Mucosa of stomach (tissue), 1 donor: Measurements from ENCODE around the gene ZNF771.
A peak's percentile ranks its signal among the peaks of the same experiment; 100 is the strongest.
"Not testable (repeated sequence)": the region's sequence is repeated elsewhere in the genome, so short reads cannot be mapped to it uniquely, and the experiment has no call there.

Experiments
- H3K27me3 ChIP-seq: one replicate; pipeline ENCODE4 v1.7.0; 2013; ENCODE audit warnings: mild to moderate bottlenecking, low read length; ENCODE audit not compliant: control insufficient read depth, insufficient read depth
- H3K36me3 ChIP-seq: one replicate; pipeline ENCODE4 v1.7.0; 2013; ENCODE audit warnings: low read length; ENCODE audit not compliant: control insufficient read depth, insufficient read depth
- H3K4me1 ChIP-seq: one replicate; pipeline ENCODE4 v1.7.0; 2013; ENCODE audit warnings: mild to moderate bottlenecking, low read length; ENCODE audit not compliant: control insufficient read depth, insufficient read depth
- H3K4me3 ChIP-seq: one replicate; pipeline ENCODE4 v1.7.0; 2013; ENCODE audit warnings: low read length
- H3K9ac ChIP-seq: one replicate; pipeline ENCODE4 v1.7.0; 2013; ENCODE audit warnings: mild to moderate bottlenecking, low read length, moderate library complexity
- H3K9me3 ChIP-seq: one replicate; pipeline ENCODE4 v1.7.0; 2013; ENCODE audit warnings: mild to moderate bottlenecking, low read length, moderate library complexity; ENCODE audit not compliant: control insufficient read depth
- donor health status: Pancreatic carcinoma.

ZNF771 gene

DNA sequence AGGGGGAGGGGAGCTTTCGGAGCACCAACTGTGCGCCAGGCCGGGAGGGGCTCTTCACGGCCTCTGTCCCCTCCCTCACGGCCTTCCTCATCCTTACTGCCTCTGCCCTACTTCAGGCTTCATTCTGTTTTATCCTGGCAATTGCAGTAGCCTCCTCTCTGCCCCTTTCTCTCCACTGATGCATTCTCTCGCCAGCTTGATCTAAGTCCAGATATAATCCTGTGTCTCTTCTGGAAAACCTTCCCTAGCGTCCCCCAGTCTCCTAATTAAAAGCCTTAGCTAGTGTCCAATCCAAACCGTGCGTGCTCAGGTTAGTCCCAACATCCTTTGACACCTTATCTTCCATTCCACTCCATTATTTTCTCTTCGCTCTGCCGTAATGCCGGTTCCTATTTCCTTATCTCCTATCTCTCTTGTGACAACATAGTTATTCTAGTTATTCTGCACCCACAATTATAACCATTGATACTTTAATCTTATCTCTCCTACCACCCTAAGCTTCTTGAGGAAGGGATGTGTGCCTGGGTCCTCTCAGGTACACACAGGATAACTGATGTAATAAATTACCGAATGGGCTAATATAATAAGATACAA is 11.3 kb upstream of the ZNF771 start:
- peak overlapping the region; percentile 61 for H3K9ac ChIP-seq
- H3K9me3 ChIP-seq, result no peaks in the 10 kb centered on the region
- peaks cover 5% of the 10 kb centered on the region for H3K36me3 ChIP-seq
- H3K27me3 ChIP-seq, result peaks cover 4% of the 10 kb centered on the region
- H3K4me3 ChIP-seq, result peak overlapping the region; percentile 23
- peaks cover 21% of the 10 kb centered on the region for H3K4me1 ChIP-seq

DNA sequence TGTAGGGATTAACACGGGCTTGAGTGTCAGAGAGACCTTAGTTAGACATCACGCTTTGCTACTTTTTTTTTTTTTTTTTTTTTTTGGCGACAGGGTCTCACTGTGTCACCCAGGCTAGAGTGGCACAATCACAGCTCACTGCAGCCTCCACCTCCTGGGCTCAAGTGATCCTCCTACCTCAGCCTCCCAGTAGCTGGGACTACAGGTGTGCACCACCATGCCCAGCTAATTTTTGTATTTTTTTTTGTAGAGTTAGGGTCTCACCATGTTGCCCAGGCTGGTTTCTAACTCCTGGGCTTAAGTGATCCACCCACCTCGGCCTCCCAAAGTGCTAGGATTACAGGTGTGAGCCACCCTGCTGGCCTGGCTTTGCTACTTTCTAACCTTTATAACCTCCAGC is 10.8 kb upstream of the ZNF771 start:
- H3K4me3 ChIP-seq, H3K27me3 ChIP-seq, H3K9me3 ChIP-seq, H3K9ac ChIP-seq, H3K36me3 ChIP-seq: not testable (repeated sequence)
- peaks cover 21% of the 10 kb centered on the region for H3K4me1 ChIP-seq

GRCh38 chr16:30397056-30397455 is 10.3 kb upstream of the ZNF771 start:
- Histone ChIP-seq H3K36me3 (peaks cover 5% of the 10 kb centered on the region), H3K4me3 (no peak overlapping the region), H3K9me3 (no peaks in the 10 kb centered on the region), H3K27me3 (peaks cover 4% of the 10 kb centered on the region), H3K4me1 (peaks cover 21% of the 10 kb centered on the region), H3K9ac (no peak overlapping the region)

DNA sequence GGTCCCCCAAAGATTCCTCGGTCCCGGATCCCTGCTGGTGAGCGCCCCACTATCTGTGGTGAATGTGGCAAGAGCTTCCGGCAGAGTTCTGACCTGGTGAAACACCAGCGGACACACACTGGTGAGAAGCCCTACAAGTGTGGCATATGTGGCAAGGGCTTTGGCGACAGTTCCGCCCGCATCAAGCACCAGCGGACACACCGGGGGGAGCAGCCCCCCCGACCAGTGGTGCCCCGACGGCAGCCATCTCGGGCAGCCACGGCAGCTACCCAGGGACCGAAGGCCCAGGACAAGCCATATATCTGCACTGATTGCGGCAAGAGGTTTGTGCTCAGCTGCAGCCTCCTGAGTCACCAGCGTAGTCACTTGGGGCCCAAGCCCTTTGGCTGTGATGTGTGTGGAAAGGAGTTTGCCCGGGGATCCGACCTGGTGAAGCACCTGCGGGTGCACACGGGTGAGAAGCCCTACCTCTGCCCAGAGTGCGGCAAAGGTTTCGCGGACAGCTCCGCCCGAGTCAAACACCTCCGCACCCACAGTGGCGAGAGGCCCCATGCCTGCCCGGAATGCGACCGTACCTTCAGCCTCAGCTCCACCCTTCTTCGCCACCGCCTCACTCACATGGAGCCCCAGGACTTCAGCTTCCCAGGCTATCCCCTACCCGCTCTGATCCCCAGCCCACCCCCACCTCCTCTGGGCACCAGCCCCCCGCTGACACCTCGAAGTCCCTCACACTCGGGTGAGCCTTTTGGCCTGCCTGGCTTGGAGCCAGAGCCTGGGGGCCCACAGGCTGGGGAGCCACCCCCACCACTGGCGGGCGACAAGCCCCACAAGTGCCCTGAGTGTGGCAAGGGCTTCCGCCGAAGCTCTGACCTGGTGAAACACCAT is 9.4 kb upstream of the ZNF771 start:
- Histone ChIP-seq H3K4me3 (no peak overlapping the region), H3K36me3 (peaks cover 5% of the 10 kb centered on the region), H3K9me3 (no peaks in the 10 kb centered on the region), H3K4me1 (peaks cover 21% of the 10 kb centered on the region), H3K27me3 (peaks cover 4% of the 10 kb centered on the region), H3K9ac (no peak overlapping the region)

DNA sequence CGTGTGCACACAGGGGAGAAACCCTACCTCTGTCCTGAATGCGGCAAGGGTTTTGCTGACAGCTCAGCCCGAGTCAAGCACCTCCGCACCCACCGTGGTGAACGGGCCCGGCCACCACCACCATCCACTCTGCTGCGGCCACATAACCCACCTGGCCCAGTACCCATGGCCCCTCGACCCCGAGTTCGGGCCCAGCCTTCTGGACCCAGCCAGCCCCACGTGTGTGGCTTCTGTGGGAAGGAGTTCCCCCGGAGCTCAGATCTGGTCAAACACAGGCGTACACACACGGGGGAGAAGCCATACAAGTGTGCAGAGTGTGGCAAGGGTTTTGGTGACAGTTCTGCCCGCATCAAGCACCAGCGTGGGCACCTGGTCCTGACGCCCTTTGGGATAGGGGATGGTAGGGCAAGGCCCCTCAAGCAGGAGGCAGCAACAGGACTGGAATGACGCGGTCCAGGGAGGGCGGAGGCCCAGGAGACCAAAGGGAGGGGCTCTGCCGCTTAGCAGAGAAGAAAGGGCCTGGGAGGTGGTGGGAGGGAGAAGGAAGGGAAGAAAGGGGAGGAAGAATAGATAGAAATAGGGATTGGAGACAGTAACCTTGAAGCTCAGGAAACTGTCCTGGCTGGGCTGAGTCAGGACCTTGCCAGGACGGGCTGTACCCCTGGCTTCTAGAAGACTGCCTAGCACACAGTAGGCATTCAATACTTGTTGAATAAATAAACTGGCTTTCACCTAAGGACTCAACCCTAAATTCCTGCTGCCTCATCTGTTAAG is 8.6 kb upstream of the ZNF771 start:
- Histone ChIP-seq H3K4me1 (peaks cover 21% of the 10 kb centered on the region), H3K36me3 (peaks cover 5% of the 10 kb centered on the region), H3K9me3 (no peaks in the 10 kb centered on the region), H3K27me3 (peaks cover 4% of the 10 kb centered on the region), H3K9ac (no peak overlapping the region), H3K4me3 (no peak overlapping the region)

DNA sequence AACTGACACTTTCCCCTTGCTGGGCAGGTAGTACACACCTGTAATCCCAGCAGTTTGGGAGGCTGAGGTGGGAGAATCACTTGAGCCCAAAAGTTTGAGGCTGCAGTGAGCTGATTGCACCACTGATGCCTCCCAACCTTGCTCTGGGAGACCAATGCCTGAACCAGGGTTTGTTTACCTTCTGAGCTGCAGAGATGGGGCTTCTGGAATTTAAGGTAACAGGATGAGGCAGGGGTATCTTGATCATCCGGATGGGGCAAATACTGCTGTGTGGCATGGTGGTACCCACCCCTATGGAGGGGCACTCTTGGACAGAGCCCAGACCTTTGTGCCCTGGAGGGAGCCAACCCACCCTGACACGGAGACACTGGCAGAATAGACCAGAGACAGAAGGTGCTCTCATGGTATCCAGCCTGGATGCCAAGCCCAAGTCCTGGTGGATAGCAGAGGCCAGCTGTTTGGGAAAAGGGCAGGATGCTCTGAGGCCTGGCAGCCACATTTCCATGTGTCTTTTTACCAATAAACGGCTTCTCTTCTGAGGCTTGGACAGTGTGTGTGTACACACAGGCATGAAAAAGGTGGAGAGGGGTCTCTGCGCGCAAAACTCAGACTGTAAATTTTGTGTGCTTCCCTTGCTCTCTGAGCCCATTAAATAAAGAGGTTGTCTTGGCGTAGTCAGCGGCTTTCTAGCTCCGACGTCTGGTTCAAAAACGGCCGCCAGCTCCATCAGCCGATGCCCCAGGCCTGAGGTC is 7.8 kb upstream of the ZNF771 start:
- H3K4me3 ChIP-seq, result peak overlapping the region; percentile 80
- H3K36me3 ChIP-seq, result peaks cover 5% of the 10 kb centered on the region
- no peaks in the 10 kb centered on the region for H3K9me3 ChIP-seq
- peaks cover 4% of the 10 kb centered on the region for H3K27me3 ChIP-seq
- H3K4me1 ChIP-seq, result peaks cover 21% of the 10 kb centered on the region
- peak overlapping the region; percentile 69 for H3K9ac ChIP-seq

- H3K36me3 ChIP-seq, result peaks cover 5% of the 10 kb centered on the region
These were observed 5.5 kb upstream of the ZNF771 start for GRCh38 chr16:30401768-30402425.

GRCh38 chr16:30406795-30407101 is 658 bp upstream of the ZNF771 start:
- Histone ChIP-seq H3K9ac (peak overlapping the region; percentile 61), H3K9me3 (no peaks in the 10 kb centered on the region), H3K36me3 (no peaks in the 10 kb centered on the region), H3K4me3 (no peak overlapping the region), H3K27me3 (no peaks in the 10 kb centered on the region), H3K4me1 (peaks cover 13% of the 10 kb centered on the region)

More at GRCh38 chr16:30401768-30402425, 5.5 kb upstream of the ZNF771 start:
- Histone ChIP-seq H3K9ac (no peak overlapping the region), H3K4me3 (no peak overlapping the region), H3K4me1 (peaks cover 19% of the 10 kb centered on the region), H3K27me3 (peaks cover 4% of the 10 kb centered on the region), H3K9me3 (no peaks in the 10 kb centered on the region)

- Histone ChIP-seq H3K9ac (peak overlapping the region; percentile 61), H3K4me1 (peaks cover 13% of the 10 kb centered on the region), H3K9me3 (no peaks in the 10 kb centered on the region), H3K27me3 (no peaks in the 10 kb centered on the region), H3K36me3 (no peaks in the 10 kb centered on the region), H3K4me3 (no peak overlapping the region)
These were observed 563 bp downstream of the ZNF771 start for GRCh38 chr16:30407804-30408534.

GRCh38 chr16:30409125-30410060 is 2.0 kb downstream of the ZNF771 start:
- no peak overlapping the region for H3K4me3 ChIP-seq
- peak overlapping the region; percentile 34 for H3K9ac ChIP-seq
- no peaks in the 10 kb centered on the region for H3K36me3 ChIP-seq
- H3K27me3 ChIP-seq, result no peaks in the 10 kb centered on the region
- H3K9me3 ChIP-seq, result no peaks in the 10 kb centered on the region
- H3K4me1 ChIP-seq, result peaks cover 13% of the 10 kb centered on the region
